GM23338 (cell line): ENCODE data around the gene TAF12. TPM values are rescaled to one million over a fixed set of nuclear protein-coding genes. Genes with fewer than 3 reads are reported as not detected.
"Not testable (repeated sequence)": the region's sequence is repeated elsewhere in the genome, so short reads cannot be mapped to it uniquely, and the experiment has no call there.

Experiments used
- ATAC-seq: fragments of 200-7000 bp; cut with Tn5 transposase; 3 replicates; pipeline ENCODE4 v1.9.1; 2020
- DNase-seq: peaks from one replicate; pipeline ENCODE4 v3.0.0-alpha.2; 2015; ENCODE audit warnings: low spot score
- H2AFZ ChIP-seq: fragments of 200-600 bp; sonication (generic); 2 replicates; pipeline ENCODE4 v1.8.0; 2016; ENCODE audit warnings: antibody characterized with exemption, mild to moderate bottlenecking, moderate library complexity
- H3F3A ChIP-seq: fragments of 200-600 bp; sonication (generic); replicated peaks from 2 replicates; pipeline ENCODE4 v1.8.0; 2017; ENCODE audit warnings: antibody characterized with exemption, mixed run types, low read depth
- H3K27ac ChIP-seq: fragments of 200-600 bp; sonication (generic); 2 replicates; pipeline ENCODE4 v1.6.1; 2016; ENCODE audit warnings: low read depth
- H3K27me3 ChIP-seq: fragments of 200-600 bp; sonication (generic); 2 replicates; pipeline ENCODE4 v1.8.0; 2016; ENCODE audit warnings: mild to moderate bottlenecking, mixed run types, moderate library complexity; ENCODE audit not compliant: insufficient read depth
- H3K36me3 ChIP-seq: fragments of 200-600 bp; sonication (generic); 2 replicates; pipeline ENCODE4 v1.8.0; 2016; ENCODE audit warnings: mild to moderate bottlenecking; ENCODE audit not compliant: insufficient read depth
- H3K4me1 ChIP-seq: fragments of 200-600 bp; sonication (generic); 2 replicates; pipeline ENCODE4 v1.8.0; 2016; ENCODE audit warnings: mild to moderate bottlenecking, moderate library complexity; ENCODE audit not compliant: insufficient read depth
- H3K4me2 ChIP-seq: fragments of 200-600 bp; sonication (generic); 2 replicates; pipeline ENCODE4 v1.7.1; 2017; ENCODE audit warnings: mixed run types
- H3K4me3 ChIP-seq: fragments of 200-600 bp; sonication (generic); 2 replicates; pipeline ENCODE4 v1.6.1; 2016; ENCODE audit warnings: mixed run types
- H3K79me2 ChIP-seq: fragments of 200-600 bp; sonication (generic); replicated peaks from 2 replicates; pipeline ENCODE4 v1.8.0; 2017; ENCODE audit warnings: mild to moderate bottlenecking; ENCODE audit not compliant: insufficient read depth
- H3K9me2 ChIP-seq: fragments of 200-600 bp; sonication (generic); 2 replicates; pipeline ENCODE4 v1.8.0; 2017; ENCODE audit not compliant: insufficient read depth
- H4K20me1 ChIP-seq: fragments of 200-600 bp; sonication (generic); replicated peaks from 2 replicates; pipeline ENCODE4 v1.8.0; 2017; ENCODE audit warnings: mild to moderate bottlenecking; ENCODE audit not compliant: insufficient read depth
- H3K27ac Mint-ChIP-seq: 2 replicates; pipeline ENCODE4 v1.8.0; 2020; ENCODE audit warnings: inconsistent platforms, mild to moderate bottlenecking, moderate library complexity, mixed read lengths
- H3K27me3 Mint-ChIP-seq: 3 replicates; pipeline ENCODE4 v1.8.0; 2022; ENCODE audit warnings: low read depth, mild to moderate bottlenecking, moderate library complexity, mixed read lengths, inconsistent platforms; ENCODE audit not compliant: insufficient read depth, poor library complexity
- H3K36me3 Mint-ChIP-seq: 3 replicates; pipeline ENCODE4 v1.8.0; 2021; ENCODE audit warnings: low read depth, mild to moderate bottlenecking, inconsistent platforms, moderate library complexity, mixed read lengths
- H3K4me1 Mint-ChIP-seq: 3 replicates; pipeline ENCODE4 v1.8.0; 2020; ENCODE audit warnings: mild to moderate bottlenecking, inconsistent platforms, mixed read lengths
- H3K4me3 Mint-ChIP-seq: 3 replicates; pipeline ENCODE4 v1.8.0; 2021; ENCODE audit warnings: moderate library complexity, mild to moderate bottlenecking, inconsistent platforms, mixed read lengths
- H3K9me3 Mint-ChIP-seq: 3 replicates; pipeline ENCODE4 v1.8.0; 2020; ENCODE audit warnings: moderate library complexity, mild to moderate bottlenecking, inconsistent platforms, mixed read lengths
- CREB1 ChIP-seq: fragments of 250-450 bp; sonication (Bioruptor Pico); IDR thresholded peaks from 2 replicates; pipeline ENCODE4 v1.5.0; 2020; ENCODE audit warnings: low read depth, mild to moderate bottlenecking, moderate library complexity
- EZH2 ChIP-seq: fragments of 200-600 bp; sonication (generic); IDR thresholded peaks from one replicate; pipeline ENCODE4 v1.8.0; 2017; ENCODE audit warnings: antibody characterized with exemption, mild to moderate bottlenecking, low read depth; ENCODE audit not compliant: unreplicated experiment
- EZH2phosphoT487 ChIP-seq: fragments of 200-600 bp; sonication (generic); IDR thresholded peaks from one replicate; pipeline ENCODE4 v1.8.1; 2018; ENCODE audit warnings: antibody characterized with exemption; ENCODE audit not compliant: unreplicated experiment
- JUNB ChIP-seq: IDR thresholded peaks from one replicate; pipeline ENCODE4 v1.6.1; 2016; ENCODE audit warnings: antibody characterized with exemption; ENCODE audit not compliant: unreplicated experiment
- NANOG ChIP-seq: IDR thresholded peaks from 2 replicates; pipeline ENCODE4 v1.6.1; 2016; ENCODE audit warnings: antibody characterized with exemption, borderline replicate concordance
- POLR2AphosphoS5 ChIP-seq: IDR thresholded peaks from 2 replicates; pipeline ENCODE4 v1.6.1; 2016; ENCODE audit warnings: antibody characterized with exemption, low read depth
- STAT1 ChIP-seq: IDR thresholded peaks from one replicate; pipeline ENCODE4 v1.6.1; 2016; ENCODE audit warnings: antibody characterized with exemption; ENCODE audit not compliant: unreplicated experiment
- ZNF114 ChIP-seq: fragments of 250-450 bp; sonication (Bioruptor Pico); IDR thresholded peaks from 2 replicates; pipeline ENCODE4 v1.5.0; 2020; ENCODE audit warnings: mild to moderate bottlenecking, moderate library complexity
- ZNF331 ChIP-seq: fragments of 250-450 bp; sonication (Bioruptor Pico); IDR thresholded peaks from 2 replicates; pipeline ENCODE4 v1.5.0; 2020; ENCODE audit warnings: low read depth, mild to moderate bottlenecking, moderate library complexity
- polyA plus RNA-seq: library from polyadenylated mRNA; unstranded; fragments of >200 nt; fragmentation: Nextera tagmentation; extraction: Ambion mirVana; gene quantifications from 2 replicates; pipeline ENCODE4 v1.2.1, GENCODE V29; 2016
- total RNA-seq: library from RNA; depleted of rRNA; stranded (reverse); fragments of >200 nt; shearing (Covaris generic); gene quantifications from 2 replicates; pipeline ENCODE4 v1.2.3, GENCODE V29; 2014
- TF ChIP-seq, protein P1 (sequence below), 2 experiments: fragments of 200-600 bp in 1 of 2; sonication (generic) in 1 of 2; conservative IDR thresholded peaks; 2 replicates each; pipeline versions ENCODE4 v1.5.1 to v1.6.1; 2016 to 2017; ENCODE audit warnings: antibody characterized with exemption in 2 of 2, low read depth in 2 of 2, mild to moderate bottlenecking in 2 of 2, moderate library complexity in 1 of 2
- TF ChIP-seq, protein P2 (sequence below): IDR thresholded peaks from 2 replicates; pipeline ENCODE4 v1.6.1; 2016; ENCODE audit warnings: antibody characterized with exemption
- TF ChIP-seq, protein P3 (sequence below): fragments of 250-450 bp; sonication (Bioruptor Pico); IDR thresholded peaks from 2 replicates; pipeline ENCODE4 v1.5.0; 2020; ENCODE audit warnings: mild to moderate bottlenecking, moderate library complexity

TAF12 gene
- total and polyA plus RNA-seq, 2 experiments from 2014 or later: 15.2 to 46.8 TPM

DNA sequence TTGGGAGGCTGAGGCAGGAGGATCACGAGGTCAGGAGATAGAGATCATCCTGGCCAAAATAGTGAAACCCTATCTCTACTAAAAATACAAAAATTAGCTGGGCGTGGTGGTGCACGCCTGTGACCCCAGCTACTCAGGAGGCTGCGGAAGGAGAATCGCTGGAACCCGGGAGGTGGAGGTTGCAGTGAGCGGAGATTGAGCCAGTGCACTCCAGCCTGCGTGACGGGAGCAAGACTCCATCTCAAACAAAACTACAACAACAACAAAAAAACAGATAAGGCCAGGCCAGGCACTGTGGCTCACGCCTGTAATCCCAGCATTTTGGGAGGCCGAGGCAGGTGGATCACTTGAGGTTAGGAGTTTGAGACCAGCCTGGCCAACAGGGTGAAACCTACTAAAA, 2.5 kb upstream of the TAF12 start:
- Mint-ChIP-seq H3K27me3 (peaks cover 30% of the 10 kb centered on the region), H3K4me1 (peaks cover 21% of the 10 kb centered on the region)
- H4K20me1 ChIP-seq, H3K27ac Mint-ChIP-seq, H3K4me3 ChIP-seq, H3K4me3 Mint-ChIP-seq, DNase-seq, H2AFZ ChIP-seq, H3K36me3 ChIP-seq, H3K9me2 ChIP-seq, H3K4me2 ChIP-seq, H3K36me3 Mint-ChIP-seq, ATAC-seq, H3K27ac ChIP-seq, H3K27me3 ChIP-seq, H3K9me3 Mint-ChIP-seq: not testable (repeated sequence)
- Histone ChIP-seq H3K79me2 (peaks cover 20% of the 10 kb centered on the region), H3F3A (peaks cover 14% of the 10 kb centered on the region), H3K4me1 (peaks cover 21% of the 10 kb centered on the region)

DNA sequence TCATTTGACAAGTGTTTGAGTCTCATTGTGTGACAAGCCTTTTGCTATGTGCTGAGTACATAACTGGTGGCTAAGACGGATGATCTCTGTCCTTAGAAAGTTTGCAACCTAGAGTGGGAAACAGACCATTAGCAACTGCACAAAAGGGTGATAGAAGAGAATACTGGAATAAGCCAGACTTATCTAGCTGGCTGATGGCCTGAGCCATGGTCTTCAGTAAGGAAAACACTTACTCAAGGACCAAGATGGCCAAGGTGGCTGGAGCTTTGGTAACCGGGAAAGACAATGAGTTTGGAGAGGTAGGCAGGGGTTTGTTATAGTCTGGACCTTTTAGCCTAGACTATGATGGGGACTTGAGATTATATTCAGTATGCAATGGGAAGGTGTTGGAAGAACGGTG, 1.6 kb upstream of the TAF12 start:
- Mint-ChIP-seq H3K27ac (no peak overlapping the region), H3K4me1 (peaks cover 21% of the 10 kb centered on the region), H3K27me3 (peaks cover 30% of the 10 kb centered on the region), H3K9me3 (no peaks in the 10 kb centered on the region), H3K36me3 (no peaks in the 10 kb centered on the region; the same call in 2 of the 3 replicates), H3K4me3 (peak overlapping the region; percentile 99; the same call in 2 of the 3 replicates)
- Histone ChIP-seq H3K27ac (no peak overlapping the region), H4K20me1 (no peaks in the 10 kb centered on the region), H2AFZ (no peak overlapping the region), H3F3A (peaks cover 14% of the 10 kb centered on the region), H3K9me2 (no peaks in the 10 kb centered on the region), H3K4me1 (peaks cover 19% of the 10 kb centered on the region), H3K4me2 (no peak overlapping the region), H3K79me2 (peaks cover 27% of the 10 kb centered on the region), H3K27me3 (no peaks in the 10 kb centered on the region), H3K36me3 (no peaks in the 10 kb centered on the region), H3K4me3 (no peak overlapping the region)
- DNase-seq (no peak), ATAC-seq (no peak)
- no peak for TF ChIP-seq EZH2phosphoT487
- TF ChIP-seq, protein P1, sequence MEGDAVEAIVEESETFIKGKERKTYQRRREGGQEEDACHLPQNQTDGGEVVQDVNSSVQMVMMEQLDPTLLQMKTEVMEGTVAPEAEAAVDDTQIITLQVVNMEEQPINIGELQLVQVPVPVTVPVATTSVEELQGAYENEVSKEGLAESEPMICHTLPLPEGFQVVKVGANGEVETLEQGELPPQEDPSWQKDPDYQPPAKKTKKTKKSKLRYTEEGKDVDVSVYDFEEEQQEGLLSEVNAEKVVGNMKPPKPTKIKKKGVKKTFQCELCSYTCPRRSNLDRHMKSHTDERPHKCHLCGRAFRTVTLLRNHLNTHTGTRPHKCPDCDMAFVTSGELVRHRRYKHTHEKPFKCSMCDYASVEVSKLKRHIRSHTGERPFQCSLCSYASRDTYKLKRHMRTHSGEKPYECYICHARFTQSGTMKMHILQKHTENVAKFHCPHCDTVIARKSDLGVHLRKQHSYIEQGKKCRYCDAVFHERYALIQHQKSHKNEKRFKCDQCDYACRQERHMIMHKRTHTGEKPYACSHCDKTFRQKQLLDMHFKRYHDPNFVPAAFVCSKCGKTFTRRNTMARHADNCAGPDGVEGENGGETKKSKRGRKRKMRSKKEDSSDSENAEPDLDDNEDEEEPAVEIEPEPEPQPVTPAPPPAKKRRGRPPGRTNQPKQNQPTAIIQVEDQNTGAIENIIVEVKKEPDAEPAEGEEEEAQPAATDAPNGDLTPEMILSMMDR (conservative IDR thresholded peaks at IDR 0.05; ENCODE audit: low read depth in 2 of 2): no peak
- TF ChIP-seq CREB1: no peak
- TF ChIP-seq POLR2AphosphoS5: no peak
- no peak for TF ChIP-seq EZH2
- TF ChIP-seq, protein P2, sequence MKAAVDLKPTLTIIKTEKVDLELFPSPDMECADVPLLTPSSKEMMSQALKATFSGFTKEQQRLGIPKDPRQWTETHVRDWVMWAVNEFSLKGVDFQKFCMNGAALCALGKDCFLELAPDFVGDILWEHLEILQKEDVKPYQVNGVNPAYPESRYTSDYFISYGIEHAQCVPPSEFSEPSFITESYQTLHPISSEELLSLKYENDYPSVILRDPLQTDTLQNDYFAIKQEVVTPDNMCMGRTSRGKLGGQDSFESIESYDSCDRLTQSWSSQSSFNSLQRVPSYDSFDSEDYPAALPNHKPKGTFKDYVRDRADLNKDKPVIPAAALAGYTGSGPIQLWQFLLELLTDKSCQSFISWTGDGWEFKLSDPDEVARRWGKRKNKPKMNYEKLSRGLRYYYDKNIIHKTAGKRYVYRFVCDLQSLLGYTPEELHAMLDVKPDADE: no peak
- no peak for TF ChIP-seq JUNB
- no peak for TF ChIP-seq ZNF114 (CRISPR knock-in tag)
- TF ChIP-seq, protein P3, sequence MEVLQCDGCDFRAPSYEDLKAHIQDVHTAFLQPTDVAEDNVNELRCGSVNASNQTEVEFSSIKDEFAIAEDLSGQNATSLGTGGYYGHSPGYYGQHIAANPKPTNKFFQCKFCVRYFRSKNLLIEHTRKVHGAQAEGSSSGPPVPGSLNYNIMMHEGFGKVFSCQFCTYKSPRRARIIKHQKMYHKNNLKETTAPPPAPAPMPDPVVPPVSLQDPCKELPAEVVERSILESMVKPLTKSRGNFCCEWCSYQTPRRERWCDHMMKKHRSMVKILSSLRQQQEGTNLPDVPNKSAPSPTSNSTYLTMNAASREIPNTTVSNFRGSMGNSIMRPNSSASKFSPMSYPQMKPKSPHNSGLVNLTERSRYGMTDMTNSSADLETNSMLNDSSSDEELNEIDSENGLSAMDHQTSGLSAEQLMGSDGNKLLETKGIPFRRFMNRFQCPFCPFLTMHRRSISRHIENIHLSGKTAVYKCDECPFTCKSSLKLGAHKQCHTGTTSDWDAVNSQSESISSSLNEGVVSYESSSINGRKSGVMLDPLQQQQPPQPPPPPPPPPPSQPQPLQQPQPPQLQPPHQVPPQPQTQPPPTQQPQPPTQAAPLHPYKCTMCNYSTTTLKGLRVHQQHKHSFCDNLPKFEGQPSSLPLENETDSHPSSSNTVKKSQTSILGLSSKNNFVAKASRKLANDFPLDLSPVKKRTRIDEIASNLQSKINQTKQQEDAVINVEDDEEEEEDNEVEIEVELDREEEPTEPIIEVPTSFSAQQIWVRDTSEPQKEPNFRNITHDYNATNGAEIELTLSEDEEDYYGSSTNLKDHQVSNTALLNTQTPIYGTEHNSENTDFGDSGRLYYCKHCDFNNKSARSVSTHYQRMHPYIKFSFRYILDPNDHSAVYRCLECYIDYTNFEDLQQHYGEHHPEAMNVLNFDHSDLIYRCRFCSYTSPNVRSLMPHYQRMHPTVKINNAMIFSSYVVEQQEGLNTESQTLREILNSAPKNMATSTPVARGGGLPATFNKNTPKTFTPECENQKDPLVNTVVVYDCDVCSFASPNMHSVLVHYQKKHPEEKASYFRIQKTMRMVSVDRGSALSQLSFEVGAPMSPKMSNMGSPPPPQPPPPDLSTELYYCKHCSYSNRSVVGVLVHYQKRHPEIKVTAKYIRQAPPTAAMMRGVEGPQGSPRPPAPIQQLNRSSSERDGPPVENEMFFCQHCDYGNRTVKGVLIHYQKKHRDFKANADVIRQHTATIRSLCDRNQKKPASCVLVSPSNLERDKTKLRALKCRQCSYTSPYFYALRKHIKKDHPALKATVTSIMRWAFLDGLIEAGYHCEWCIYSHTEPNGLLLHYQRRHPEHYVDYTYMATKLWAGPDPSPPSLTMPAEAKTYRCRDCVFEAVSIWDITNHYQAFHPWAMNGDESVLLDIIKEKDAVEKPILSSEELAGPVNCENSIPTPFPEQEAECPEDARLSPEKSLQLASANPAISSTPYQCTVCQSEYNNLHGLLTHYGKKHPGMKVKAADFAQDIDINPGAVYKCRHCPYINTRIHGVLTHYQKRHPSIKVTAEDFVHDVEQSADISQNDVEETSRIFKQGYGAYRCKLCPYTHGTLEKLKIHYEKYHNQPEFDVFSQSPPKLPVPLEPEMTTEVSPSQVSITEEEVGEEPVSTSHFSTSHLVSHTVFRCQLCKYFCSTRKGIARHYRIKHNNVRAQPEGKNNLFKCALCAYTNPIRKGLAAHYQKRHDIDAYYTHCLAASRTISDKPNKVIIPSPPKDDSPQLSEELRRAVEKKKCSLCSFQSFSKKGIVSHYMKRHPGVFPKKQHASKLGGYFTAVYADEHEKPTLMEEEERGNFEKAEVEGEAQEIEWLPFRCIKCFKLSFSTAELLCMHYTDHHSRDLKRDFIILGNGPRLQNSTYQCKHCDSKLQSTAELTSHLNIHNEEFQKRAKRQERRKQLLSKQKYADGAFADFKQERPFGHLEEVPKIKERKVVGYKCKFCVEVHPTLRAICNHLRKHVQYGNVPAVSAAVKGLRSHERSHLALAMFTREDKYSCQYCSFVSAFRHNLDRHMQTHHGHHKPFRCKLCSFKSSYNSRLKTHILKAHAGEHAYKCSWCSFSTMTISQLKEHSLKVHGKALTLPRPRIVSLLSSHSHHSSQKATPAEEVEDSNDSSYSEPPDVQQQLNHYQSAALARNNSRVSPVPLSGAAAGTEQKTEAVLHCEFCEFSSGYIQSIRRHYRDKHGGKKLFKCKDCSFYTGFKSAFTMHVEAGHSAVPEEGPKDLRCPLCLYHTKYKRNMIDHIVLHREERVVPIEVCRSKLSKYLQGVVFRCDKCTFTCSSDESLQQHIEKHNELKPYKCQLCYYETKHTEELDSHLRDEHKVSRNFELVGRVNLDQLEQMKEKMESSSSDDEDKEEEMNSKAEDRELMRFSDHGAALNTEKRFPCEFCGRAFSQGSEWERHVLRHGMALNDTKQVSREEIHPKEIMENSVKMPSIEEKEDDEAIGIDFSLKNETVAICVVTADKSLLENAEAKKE (CRISPR knock-in tag): no peak
- no peak for TF ChIP-seq NANOG
- TF ChIP-seq STAT1: no peak
- TF ChIP-seq ZNF331: no peak
